Coronary artery (tissue), 2 donors: ENCODE data around the gene ASNSD1.
"Not testable (repeated sequence)": the region's sequence is repeated elsewhere in the genome, so short reads cannot be mapped to it uniquely, and the experiment has no call there.

ENCODE experiments used
- DNase-seq: peaks from one replicate; pipeline ENCODE4 v3.0.0-alpha.2; 2017; ENCODE audit warnings: low spot score
- H3K27ac ChIP-seq, 2 donors: fragments of 200-600 bp; sonication (generic); one replicate each; pipeline ENCODE4 v1.5.1; 2016 to 2019
- H3K4me3 ChIP-seq: fragments of 200-600 bp; sonication (generic); 2 replicates; pipeline ENCODE4 v1.5.1; 2016; ENCODE audit warnings: mild to moderate bottlenecking, moderate library complexity
- TF ChIP-seq, protein P1 (sequence below): fragments of 200-600 bp; sonication (generic); IDR thresholded peaks from one replicate; pipeline ENCODE4 v1.5.1; 2019; ENCODE audit warnings: antibody characterized with exemption

The ASNSD1 gene

DNA sequence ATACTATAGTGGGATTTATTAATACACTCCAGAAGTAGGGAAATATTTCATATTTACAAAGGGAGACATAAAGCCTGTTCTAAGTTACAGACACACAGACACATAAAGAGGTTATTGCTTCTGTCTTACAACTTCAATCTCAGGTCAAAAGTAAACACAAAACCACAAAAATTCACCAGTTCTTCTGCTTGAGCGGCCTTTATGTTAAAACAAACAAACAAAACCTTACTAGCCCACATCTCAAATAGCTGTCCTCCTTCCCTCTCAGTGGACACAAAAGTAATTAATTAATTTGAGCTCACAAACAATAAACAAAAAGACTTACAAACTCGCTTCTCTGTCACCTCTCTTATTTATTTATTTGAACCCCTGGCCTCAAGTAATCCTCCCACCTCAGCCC, 1.5 kb upstream of the ASNSD1 start:
- Histone ChIP-seq H3K4me3 (no peak overlapping the region), H3K27ac (no peak overlapping the region)
- TF ChIP-seq, protein P1, sequence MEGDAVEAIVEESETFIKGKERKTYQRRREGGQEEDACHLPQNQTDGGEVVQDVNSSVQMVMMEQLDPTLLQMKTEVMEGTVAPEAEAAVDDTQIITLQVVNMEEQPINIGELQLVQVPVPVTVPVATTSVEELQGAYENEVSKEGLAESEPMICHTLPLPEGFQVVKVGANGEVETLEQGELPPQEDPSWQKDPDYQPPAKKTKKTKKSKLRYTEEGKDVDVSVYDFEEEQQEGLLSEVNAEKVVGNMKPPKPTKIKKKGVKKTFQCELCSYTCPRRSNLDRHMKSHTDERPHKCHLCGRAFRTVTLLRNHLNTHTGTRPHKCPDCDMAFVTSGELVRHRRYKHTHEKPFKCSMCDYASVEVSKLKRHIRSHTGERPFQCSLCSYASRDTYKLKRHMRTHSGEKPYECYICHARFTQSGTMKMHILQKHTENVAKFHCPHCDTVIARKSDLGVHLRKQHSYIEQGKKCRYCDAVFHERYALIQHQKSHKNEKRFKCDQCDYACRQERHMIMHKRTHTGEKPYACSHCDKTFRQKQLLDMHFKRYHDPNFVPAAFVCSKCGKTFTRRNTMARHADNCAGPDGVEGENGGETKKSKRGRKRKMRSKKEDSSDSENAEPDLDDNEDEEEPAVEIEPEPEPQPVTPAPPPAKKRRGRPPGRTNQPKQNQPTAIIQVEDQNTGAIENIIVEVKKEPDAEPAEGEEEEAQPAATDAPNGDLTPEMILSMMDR = no peak
- no peak for DNase-seq

DNA sequence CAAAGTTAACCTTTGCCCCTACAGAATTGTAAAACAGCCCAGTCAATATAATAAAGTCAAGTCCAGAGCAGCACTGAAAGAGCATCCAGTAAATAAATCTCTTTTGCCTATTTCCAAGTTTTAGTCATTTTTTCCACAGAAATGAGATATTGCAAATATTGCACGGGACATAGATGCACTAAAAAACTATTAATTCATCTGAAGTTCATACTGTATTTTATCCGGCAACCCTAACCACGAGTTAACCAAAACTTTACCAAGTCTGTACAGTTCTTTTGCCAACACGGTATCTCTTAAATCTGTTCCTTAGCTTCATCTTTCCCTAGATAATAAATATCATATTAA, 484 bp upstream of the ASNSD1 start:
- no peak overlapping the region for H3K4me3 ChIP-seq
- peak overlapping the region in 1 of 2 donors; percentile 15 for H3K27ac ChIP-seq
- DNase-seq = no peak
- TF ChIP-seq, protein P1 = no peak

DNA sequence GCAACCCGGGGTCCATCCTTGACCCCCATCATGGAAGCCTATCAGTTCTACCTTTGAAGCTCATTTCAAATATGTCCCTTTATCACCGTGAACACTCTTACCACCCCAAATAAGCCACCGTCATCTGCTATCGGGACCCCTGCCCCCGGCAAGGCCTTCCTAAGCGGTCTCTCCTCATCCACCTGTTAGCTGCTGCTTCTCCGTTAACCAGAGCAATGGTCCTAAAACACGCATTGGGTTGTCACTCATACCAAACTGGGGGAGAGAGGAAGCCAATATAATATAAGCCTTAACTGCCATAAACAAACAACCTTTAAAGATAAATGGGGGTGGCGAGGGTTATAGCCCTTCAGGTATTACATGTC, 680 bp downstream of the ASNSD1 start:
- no peak for DNase-seq
- H3K27ac ChIP-seq = peak overlapping the region; percentile 87 to 91
- peak overlapping the region; percentile 91 for H3K4me3 ChIP-seq
- TF ChIP-seq, protein P1 = no peak

DNA sequence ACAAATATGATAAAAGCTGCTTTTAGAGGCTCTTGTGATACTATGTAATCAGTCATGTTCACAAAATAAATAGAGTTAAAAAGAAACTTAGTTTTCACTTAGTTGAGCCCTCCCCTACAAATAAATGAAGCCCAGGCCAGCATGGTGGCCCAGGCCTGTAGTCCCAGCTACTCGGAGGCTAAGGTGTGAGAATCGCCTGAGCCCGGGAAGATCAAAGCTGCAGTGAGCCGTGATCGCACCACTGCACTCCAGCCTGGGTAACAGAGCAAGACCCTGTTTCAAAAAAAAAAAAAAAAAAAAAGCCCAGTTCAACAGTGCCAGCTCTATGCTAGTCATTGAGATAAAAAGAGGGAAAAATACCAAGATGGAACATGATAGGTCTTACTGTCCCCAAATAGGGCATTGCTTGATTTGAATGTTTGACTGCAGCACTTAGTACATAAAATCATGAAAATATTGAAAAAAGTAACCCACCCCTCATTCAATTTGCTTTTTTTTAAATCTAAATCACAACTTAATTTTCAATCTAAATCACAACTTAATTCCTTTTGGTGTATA, 1.5 kb downstream of the ASNSD1 start:
- H3K27ac ChIP-seq = no peak overlapping the region
- no peak for DNase-seq

GRCh38 chr2:189663319-189663718, 2.1 kb downstream of the ASNSD1 start:
- not testable (repeated sequence) for DNase-seq, H3K4me3 ChIP-seq, H3K27ac ChIP-seq

More for the DNA sequence above, 1.5 kb downstream of the ASNSD1 start:
- TF ChIP-seq, protein P1 = no peak
- peak overlapping the region; percentile 91 for H3K4me3 ChIP-seq

DNA sequence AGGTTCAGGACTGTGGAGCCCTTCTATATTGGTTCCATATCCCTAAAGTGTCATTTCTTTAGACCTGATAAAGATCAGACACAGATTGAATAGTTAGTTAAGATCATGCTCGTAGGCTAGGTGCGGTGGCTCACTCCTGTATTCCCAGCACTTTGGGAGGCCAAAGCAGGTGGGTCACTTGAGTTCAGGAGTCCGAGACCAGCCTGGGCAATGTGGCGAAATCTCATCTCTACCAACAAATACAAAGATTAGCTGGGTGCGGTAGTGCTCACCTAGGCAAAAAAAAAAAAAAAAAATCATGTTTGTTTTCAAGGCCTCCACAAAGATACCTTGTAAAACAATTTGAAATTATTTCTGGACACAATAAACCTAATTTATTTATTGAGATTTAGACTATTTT, 8.7 kb downstream of the ASNSD1 start:
- Histone ChIP-seq H3K4me3 (no peak overlapping the region), H3K27ac (no peak overlapping the region)
- TF ChIP-seq, protein P1 = no peak
- DNase-seq = no peak

GRCh38 chr2:189673661-189674373, 12.6 kb downstream of the ASNSD1 start:
- Histone ChIP-seq H3K4me3 (peak overlapping the region; percentile 79), H3K27ac (peak overlapping the region; percentile 83 to 96)
- DNase-seq = no peak

More at GRCh38 chr2:189673661-189674373, 12.6 kb downstream of the ASNSD1 start:
- TF ChIP-seq, protein P1 = no peak
